ENCODE results near the gene COL12A1.

- no peak for TF ChIP-seq TCF7L2 (IDR thresholded peaks at IDR 0.05; ENCODE audit: low read depth, low read length)
- TF ChIP-seq CTCF (IDR thresholded peaks at IDR 0.05 in 2 of 3, conservative IDR thresholded peaks at IDR 0.05 in 1 of 3; ENCODE audit: insufficient read depth in 2 of 3, low read depth in 1 of 3, low read length in 3 of 3), result no peak
- TF ChIP-seq ZNF395 (CRISPR knock-in tag; IDR thresholded peaks at IDR 0.05), result no peak
- no peak for TF ChIP-seq ZNF586 (CRISPR knock-in tag; conservative IDR thresholded peaks at IDR 0.05)
- no peak for TF ChIP-seq BRF1 (IDR thresholded peaks at IDR 0.05; ENCODE audit: borderline replicate concordance, extremely low read depth, insufficient read length)
- no peak for TF ChIP-seq TGIF2 (CRISPR knock-in tag; IDR thresholded peaks at IDR 0.05)
- TF ChIP-seq DDX20 (tag; IDR thresholded peaks at IDR 0.05; ENCODE audit: low read depth), result no peak
- TF ChIP-seq CUX1 (CRISPR knock-in tag; IDR thresholded peaks at IDR 0.05), result no peak
- TF ChIP-seq ZFP91 (CRISPR knock-in tag; IDR thresholded peaks at IDR 0.05), result no peak
Observed at GRCh38 chr6:75170691-75171560, 34.9 kb downstream of the COL12A1 start.

Data from K562 (cell line).